ENCODE results near the gene TPSB2.

TPSB2 gene

GRCh38 chr16:1218930-1219611 is 10.9 kb downstream of the TPSB2 start:
- DNase-seq: no peak

DNA sequence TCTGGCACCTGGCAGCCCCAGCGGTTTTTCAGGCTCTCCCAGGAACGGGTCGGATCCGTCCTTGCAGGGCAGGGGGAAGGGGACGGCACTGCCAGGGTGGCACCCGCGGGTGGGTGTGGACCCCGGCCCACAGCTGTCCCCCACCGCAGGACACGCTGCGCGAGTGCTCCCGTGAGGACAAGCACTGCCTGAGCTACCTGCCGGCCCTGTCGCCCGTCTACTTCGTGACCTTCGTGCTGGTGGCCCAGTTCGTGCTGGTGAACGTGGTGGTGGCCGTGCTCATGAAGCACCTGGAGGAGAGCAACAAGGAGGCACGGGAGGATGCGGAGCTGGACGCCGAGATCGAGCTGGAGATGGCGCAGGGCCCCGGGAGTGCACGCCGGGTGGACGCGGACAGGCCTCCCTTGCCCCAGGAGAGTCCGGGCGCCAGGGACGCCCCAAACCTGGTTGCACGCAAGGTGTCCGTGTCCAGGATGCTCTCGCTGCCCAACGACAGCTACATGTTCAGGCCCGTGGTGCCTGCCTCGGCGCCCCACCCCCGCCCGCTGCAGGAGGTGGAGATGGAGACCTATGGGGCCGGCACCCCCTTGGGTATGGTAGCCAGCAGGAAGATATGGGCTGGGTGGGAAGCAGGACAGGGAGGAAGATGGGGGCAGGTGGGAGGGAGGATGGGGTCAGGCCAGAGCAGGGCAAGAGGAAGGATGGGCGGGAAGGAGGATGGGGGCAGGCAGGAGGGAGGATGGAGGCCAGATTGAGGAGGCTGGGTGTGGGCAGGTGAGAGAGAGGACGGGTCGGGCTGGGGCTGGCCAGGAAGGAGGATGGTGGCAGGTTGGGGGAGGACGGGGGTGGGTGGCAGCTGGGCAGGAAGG is 11.7 kb downstream of the TPSB2 start:
- DNase-seq: no peak

DNA sequence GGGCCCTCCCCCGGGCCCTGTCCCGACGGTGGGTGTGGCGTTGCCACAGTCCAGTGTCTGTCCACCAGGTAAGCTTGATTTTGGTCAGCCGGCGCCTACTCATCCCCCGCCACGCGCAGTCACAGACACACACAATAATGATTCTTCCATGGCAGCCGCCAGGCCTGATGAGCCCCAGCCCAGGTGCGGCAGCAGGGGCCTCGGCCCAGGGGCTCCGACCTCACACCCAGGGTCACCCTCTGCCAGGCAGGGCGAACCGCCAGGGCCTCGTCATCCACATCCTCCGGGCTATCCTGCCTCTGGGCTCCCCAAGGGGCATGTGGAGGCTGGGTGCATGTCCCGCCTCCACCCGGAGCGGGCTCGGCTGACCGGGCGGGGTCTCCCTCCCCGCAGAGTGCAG is 12.5 kb downstream of the TPSB2 start:
- DNase-seq: no peak

- DNase-seq: no peak
Measured at GRCh38 chr16:1216681-1217400, 13.1 kb downstream of the TPSB2 start.

DNA sequence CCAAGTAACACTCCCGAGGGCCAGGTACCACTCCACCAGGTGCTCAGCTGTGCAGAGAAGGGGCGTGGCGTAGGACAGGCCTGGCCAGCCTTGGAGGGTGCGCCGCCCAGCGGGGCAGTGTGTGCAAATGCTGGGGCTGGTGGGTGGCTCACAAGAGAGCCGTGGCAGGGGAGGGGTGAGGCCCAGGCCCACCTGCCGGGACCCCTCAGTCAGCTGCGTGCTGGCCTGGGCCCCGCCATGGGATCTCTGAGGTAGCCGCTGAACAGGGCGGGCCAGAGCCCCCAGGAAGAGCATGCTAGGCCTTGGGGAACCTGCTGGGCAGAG is 13.7 kb downstream of the TPSB2 start:
- DNase-seq: no peak

GRCh38 chr16:1215574-1216295 is 14.2 kb downstream of the TPSB2 start:
- no peak for DNase-seq

GRCh38 chr16:1214719-1215118 is 15.3 kb downstream of the TPSB2 start:
- no peak for DNase-seq

- DNase-seq: no peak
Measured at GRCh38 chr16:1213796-1214372, 16.1 kb downstream of the TPSB2 start.

DNA sequence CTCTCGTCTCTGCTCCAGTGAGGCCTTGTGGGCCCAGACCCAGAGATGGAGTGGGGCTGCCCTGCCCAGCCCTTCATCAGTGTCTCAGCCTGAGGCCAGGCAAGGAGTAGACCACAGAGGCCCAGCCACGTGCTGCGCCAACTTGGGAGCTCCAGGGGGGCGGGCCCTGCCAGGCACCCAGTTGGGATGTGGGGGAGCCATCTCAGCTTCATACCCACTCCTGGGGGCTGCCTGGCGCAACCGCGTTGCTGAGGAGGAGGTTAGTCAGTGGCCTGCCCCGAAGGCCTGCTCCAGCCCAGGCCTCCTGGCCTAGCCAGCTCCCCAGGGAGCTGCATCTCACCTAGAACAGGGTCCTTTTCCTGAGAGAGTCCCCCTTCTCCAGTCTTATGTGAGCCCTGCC is 16.8 kb downstream of the TPSB2 start:
- no peak for DNase-seq

GRCh38 chr16:1212616-1213194 is 17.3 kb downstream of the TPSB2 start:
- no peak for DNase-seq

DNA sequence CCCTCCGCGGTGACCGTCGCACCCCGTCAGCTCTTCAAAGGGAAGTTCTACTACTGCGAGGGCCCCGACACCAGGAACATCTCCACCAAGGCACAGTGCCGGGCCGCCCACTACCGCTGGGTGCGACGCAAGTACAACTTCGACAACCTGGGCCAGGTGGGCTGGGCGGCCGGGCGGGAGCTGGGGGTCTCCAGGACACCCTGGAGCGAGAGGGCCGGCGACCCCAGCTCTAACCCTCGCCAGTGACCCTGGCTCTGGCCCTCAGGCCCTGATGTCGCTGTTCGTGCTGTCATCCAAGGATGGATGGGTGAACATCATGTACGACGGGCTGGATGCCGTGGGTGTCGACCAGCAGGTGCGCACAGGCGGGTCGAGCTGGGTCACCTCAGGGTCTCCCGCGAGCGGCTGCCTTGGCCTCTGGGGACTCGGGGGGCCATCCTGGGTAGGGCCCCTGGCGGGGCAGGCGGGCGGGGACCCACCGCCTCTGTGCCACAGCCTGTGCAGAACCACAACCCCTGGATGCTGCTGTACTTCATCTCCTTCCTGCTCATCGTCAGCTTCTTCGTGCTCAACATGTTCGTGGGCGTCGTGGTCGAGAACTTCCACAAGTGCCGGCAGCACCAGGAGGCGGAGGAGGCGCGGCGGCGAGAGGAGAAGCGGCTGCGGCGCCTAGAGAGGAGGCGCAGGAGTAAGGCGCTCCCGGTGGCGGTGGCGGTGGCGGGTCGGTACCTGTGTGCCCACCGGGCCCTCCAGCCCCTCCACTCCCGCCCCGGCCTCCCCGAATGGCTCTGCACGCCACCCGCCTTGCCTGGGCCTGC is 18.3 kb downstream of the TPSB2 start:
- DNase-seq: no peak

GRCh38 chr16:1210461-1210860 is 19.5 kb downstream of the TPSB2 start:
- DNase-seq: no peak

- DNase-seq: no peak
Measured at GRCh38 chr16:1209081-1209480, 20.9 kb downstream of the TPSB2 start.

- no peak for DNase-seq
Measured at GRCh38 chr16:1208239-1208830, 21.6 kb downstream of the TPSB2 start.

GRCh38 chr16:1206786-1207185 is 23.2 kb downstream of the TPSB2 start:
- DNase-seq: no peak

DNA sequence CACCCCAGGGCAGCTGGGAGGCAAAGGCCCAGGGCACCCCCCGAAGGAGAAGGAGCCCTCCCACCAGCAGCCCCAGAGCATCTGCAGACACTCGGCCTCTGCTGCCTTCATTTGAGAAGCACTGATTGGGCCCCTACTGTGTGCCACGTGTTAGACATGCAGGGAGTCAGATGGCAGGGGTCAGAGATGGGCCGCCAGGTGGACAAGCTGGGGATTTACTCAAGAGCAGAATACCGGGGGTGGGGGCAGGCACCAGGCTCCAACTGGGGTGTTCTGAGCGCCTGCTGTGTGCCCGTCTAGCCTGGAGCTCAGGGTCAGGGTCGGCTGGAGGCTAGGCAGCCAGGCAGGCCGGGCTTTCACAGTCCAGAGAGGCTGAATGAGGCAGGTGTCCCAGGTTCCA is 23.7 kb downstream of the TPSB2 start:
- DNase-seq: no peak

- DNase-seq: no peak
Measured at GRCh38 chr16:1204933-1205332, 25.1 kb downstream of the TPSB2 start.

DNA sequence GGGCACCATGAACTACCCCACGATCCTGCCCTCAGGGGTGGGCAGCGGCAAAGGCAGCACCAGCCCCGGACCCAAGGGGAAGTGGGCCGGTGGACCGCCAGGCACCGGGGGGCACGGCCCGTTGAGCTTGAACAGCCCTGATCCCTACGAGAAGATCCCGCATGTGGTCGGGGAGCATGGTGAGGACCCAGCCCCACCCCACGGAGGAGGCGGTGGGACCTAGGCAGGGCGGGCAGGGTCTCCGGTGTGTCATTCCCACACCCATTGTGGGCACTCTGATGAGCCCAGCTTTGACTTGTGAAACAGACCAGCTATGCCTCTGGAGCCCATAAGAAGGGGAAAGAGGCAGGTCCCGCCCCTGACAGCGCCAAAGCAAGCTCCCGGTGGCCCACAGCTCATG is 27.7 kb downstream of the TPSB2 start:
- no peak for DNase-seq

DNA sequence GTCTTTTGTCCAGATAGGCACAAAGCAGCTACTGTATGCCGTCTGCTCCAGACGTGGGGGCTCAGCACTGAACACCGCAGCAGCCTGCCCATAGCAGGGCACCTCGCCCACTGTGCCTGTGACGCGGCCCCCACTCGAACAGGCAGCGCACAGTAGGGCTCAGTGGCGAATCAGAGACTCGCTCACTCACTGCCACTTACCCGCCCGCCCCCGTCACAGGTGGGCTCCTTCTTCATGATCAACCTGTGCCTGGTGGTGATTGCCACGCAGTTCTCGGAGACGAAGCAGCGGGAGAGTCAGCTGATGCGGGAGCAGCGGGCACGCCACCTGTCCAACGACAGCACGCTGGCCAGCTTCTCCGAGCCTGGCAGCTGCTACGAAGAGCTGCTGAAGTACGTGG is 28.5 kb downstream of the TPSB2 start:
- DNase-seq: no peak

GRCh38 chr16:1200014-1200627 is 29.9 kb downstream of the TPSB2 start:
- DNase-seq: no peak
